WI38 (cell line): ENCODE results near the gene CHAT.

Experiments
- H3K4me3 ChIP-seq: 2 replicates; pipeline ENCODE4 v1.5.1; 2011; ENCODE audit warnings: low read depth, mild to moderate bottlenecking, control low read depth, low read length
- TF ChIP-seq, protein P1 (sequence below): IDR thresholded peaks from 2 replicates; pipeline ENCODE4 v1.5.1; 2012; ENCODE audit warnings: low read depth, mild to moderate bottlenecking, control low read depth, low read length

Gene CHAT

GRCh38 chr10:49656845-49657493, 43.1 kb downstream of the CHAT start:
- H3K4me3 ChIP-seq = no peak overlapping the region
- TF ChIP-seq, protein P1, sequence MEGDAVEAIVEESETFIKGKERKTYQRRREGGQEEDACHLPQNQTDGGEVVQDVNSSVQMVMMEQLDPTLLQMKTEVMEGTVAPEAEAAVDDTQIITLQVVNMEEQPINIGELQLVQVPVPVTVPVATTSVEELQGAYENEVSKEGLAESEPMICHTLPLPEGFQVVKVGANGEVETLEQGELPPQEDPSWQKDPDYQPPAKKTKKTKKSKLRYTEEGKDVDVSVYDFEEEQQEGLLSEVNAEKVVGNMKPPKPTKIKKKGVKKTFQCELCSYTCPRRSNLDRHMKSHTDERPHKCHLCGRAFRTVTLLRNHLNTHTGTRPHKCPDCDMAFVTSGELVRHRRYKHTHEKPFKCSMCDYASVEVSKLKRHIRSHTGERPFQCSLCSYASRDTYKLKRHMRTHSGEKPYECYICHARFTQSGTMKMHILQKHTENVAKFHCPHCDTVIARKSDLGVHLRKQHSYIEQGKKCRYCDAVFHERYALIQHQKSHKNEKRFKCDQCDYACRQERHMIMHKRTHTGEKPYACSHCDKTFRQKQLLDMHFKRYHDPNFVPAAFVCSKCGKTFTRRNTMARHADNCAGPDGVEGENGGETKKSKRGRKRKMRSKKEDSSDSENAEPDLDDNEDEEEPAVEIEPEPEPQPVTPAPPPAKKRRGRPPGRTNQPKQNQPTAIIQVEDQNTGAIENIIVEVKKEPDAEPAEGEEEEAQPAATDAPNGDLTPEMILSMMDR = no peak

- TF ChIP-seq, protein P1 = no peak
- H3K4me3 ChIP-seq = no peak overlapping the region
Observed at GRCh38 chr10:49657606-49658005, 43.8 kb downstream of the CHAT start.

DNA sequence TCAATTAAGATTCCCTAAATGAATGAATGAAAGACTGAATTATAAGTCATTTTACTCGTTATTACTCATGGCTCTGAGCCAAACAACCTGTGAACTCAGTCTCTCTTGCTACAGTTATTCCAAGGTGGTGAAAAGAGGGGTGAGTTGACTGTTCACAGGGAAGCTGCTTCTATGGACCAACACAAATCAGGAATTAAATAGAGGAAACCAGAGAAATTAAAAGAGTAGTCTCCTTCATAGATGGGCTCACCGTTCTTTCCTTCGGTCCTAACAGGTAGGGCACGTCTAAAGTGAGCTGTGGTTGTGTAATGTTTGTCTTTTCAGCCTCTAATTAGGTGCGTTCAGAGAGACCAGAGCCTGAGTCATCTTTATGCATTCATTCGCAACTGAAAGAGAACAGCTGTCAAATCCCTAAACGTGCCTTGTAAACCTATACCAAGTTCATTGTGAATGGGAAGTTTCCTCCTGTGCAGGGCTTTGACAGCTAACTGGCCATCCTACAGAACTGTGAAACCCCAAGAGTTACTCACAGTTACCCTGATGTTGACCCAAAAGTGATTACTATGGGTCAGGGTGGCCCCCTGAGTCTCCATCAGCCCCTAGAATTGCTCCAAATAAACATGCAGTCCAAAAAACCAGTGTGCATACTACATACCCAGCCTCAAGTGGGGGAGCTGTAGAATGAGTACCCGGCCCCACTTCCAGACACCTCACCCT, 47.5 kb downstream of the CHAT start:
- TF ChIP-seq, protein P1 = no peak
- H3K4me3 ChIP-seq = no peak overlapping the region

GRCh38 chr10:49662169-49662830, 48.5 kb downstream of the CHAT start:
- H3K4me3 ChIP-seq = no peak overlapping the region
- TF ChIP-seq, protein P1 = no peak

DNA sequence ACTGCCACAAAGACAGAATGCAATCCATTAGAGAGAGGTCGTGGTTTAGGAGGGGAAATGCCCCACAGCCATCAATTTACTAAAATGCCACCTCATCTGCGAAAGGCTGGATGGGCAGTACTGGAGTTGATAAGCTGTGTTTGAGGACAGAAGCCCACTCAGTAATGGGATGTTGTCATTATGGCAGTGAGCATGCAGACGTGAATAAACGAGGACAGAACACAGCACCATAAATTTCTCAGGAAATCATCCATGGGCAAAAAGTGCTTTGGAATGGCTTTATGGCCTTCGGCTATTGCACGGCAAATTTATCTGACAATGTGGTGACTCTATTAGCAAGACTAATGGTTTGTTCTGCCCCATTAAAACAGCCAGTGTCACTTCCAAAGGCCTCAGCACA, 49.8 kb downstream of the CHAT start:
- no peak overlapping the region for H3K4me3 ChIP-seq
- TF ChIP-seq, protein P1 = no peak

GRCh38 chr10:49664006-49664841, 50.4 kb downstream of the CHAT start:
- TF ChIP-seq, protein P1 = no peak
- H3K4me3 ChIP-seq = no peak overlapping the region
